ENCODE measurements around the gene TUBA8. TPM values are rescaled to one million over a fixed set of nuclear protein-coding genes. Genes with fewer than 3 reads are reported as not detected.

TUBA8 gene
- total and polyA plus RNA-seq, 2 donors (not counting 3 experiments of a cell fraction or from before 2014, with no cell fraction given) = 6.9 to 8.9 TPM

DNA sequence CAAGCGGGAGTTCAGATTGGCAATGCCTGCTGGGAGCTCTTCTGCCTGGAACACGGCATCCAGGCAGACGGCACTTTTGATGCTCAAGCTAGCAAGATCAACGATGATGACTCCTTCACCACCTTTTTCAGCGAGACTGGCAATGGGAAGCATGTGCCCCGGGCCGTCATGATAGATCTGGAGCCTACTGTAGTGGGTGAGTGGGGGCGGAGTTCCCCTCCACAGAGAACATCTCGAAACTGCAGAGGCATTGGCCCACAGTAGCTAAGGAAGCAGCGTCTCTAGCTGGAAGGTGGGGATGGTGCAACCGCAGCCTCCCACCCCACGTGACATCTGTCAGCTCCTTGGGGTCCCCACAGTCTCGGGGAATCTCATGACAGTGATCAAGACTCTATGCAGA is 10.9 kb downstream of the TUBA8 start:
- no peak for TF ChIP-seq GATA2 (IDR thresholded peaks at IDR 0.05; ENCODE audit: insufficient read depth, insufficient read length, low read depth, low read length)
- no peak for TF ChIP-seq POLR2AphosphoS5 (IDR thresholded peaks at IDR 0.05; ENCODE audit: insufficient read depth, low read depth, low read length)
- no peak for TF ChIP-seq MYC (IDR thresholded peaks at IDR 0.05; ENCODE audit: low read depth, low read length)
- TF ChIP-seq JUN (IDR thresholded peaks at IDR 0.05; ENCODE audit: borderline replicate concordance, insufficient read depth, insufficient read length, low read depth) = no peak
- TF ChIP-seq EZH2 (IDR thresholded peaks at IDR 0.05; ENCODE audit: borderline replicate concordance, low read depth, low read length, severe bottlenecking) = no peak
- TF ChIP-seq, protein P1, sequence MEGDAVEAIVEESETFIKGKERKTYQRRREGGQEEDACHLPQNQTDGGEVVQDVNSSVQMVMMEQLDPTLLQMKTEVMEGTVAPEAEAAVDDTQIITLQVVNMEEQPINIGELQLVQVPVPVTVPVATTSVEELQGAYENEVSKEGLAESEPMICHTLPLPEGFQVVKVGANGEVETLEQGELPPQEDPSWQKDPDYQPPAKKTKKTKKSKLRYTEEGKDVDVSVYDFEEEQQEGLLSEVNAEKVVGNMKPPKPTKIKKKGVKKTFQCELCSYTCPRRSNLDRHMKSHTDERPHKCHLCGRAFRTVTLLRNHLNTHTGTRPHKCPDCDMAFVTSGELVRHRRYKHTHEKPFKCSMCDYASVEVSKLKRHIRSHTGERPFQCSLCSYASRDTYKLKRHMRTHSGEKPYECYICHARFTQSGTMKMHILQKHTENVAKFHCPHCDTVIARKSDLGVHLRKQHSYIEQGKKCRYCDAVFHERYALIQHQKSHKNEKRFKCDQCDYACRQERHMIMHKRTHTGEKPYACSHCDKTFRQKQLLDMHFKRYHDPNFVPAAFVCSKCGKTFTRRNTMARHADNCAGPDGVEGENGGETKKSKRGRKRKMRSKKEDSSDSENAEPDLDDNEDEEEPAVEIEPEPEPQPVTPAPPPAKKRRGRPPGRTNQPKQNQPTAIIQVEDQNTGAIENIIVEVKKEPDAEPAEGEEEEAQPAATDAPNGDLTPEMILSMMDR (IDR thresholded peaks at IDR 0.05; ENCODE audit: extremely low read depth in 1 of 2, insufficient read depth in 1 of 2, low read depth in 1 of 2, low read length in 2 of 2) = no peak
- TF ChIP-seq, protein P2, sequence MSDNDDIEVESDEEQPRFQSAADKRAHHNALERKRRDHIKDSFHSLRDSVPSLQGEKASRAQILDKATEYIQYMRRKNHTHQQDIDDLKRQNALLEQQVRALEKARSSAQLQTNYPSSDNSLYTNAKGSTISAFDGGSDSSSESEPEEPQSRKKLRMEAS (IDR thresholded peaks at IDR 0.05; ENCODE audit: insufficient read depth, insufficient read length) = no peak
- no peak for TF ChIP-seq FOS (IDR thresholded peaks at IDR 0.05; ENCODE audit: borderline replicate concordance, insufficient read depth, low read length)
- TF ChIP-seq POLR2A (IDR thresholded peaks at IDR 0.05; ENCODE audit: low read depth, low read length) = no peak
- no peak for FAIRE-seq
- H3K9ac ChIP-seq (replicated peaks; ENCODE audit: extremely low read depth, insufficient read depth, low read length) = no peak overlapping the region

More for the DNA sequence above, 10.9 kb downstream of the TUBA8 start:
- POLR2A ChIA-PET = no interaction called here
- H3K9me3 ChIP-seq (replicated peaks; ENCODE audit: control insufficient read depth, insufficient read depth, low read length) = no peaks in the 10 kb centered on the region
- no TSS peak for BruUV-seq (replicated peaks)
- H3K4me1 ChIP-seq (ENCODE audit: control insufficient read depth, extremely low read depth, insufficient read depth, low read length) = no peaks in the 10 kb centered on the region
- H3K4me3 ChIP-seq (replicated peaks in 1 of 3; ENCODE audit: insufficient read depth in 1 of 3, low read depth in 1 of 3, low read length in 3 of 3) = no peak overlapping the region
- dilution Hi-C loops (cut with MboI; ENCODE audit: extremely low pct_ligation_motif_present, low sequenced_read_pairs) (no loop called here), intact Hi-C loops (cut with micrococcal nuclease) (no loop called here)
- H3K9me1 ChIP-seq (replicated peaks; ENCODE audit: control insufficient read depth, extremely low read depth, insufficient read depth, low read length) = no peaks in the 10 kb centered on the region
- no peaks in the 10 kb centered on the region for H3K36me3 ChIP-seq (ENCODE audit: control insufficient read depth in 2 of 2, extremely low read depth in 1 of 2, insufficient read depth in 2 of 2, low read length in 2 of 2)
- no peaks in the 10 kb centered on the region for H3K79me2 ChIP-seq (ENCODE audit: control insufficient read depth, insufficient read depth, low read length)
- H2AFZ ChIP-seq (ENCODE audit: low read depth, low read length) = no peak overlapping the region
- DNase-seq (ENCODE audit: low read depth, low spot score) = no peak
- H4K20me1 ChIP-seq (replicated peaks; ENCODE audit: control insufficient read depth, extremely low read depth, insufficient read depth, low read length) = no peaks in the 10 kb centered on the region
- H3K27me3 ChIP-seq (ENCODE audit: control insufficient read depth in 2 of 2, insufficient read depth in 2 of 2, low read length in 2 of 2) = no peaks in the 10 kb centered on the region
- H3K4me2 ChIP-seq (ENCODE audit: insufficient read depth, low read length) = no peak overlapping the region
- H3K27ac ChIP-seq (ENCODE audit: insufficient read depth, low read depth, low read length) = no peak overlapping the region
- CTCF ChIA-PET = no interaction called here
